A673 (cell line): ENCODE results near the gene CTSD. TPM values are rescaled to one million over a fixed set of nuclear protein-coding genes. Genes with fewer than 3 reads are reported as not detected.

Source experiments
- BruUV-seq: library from RNA; stranded (reverse); fragments of 400-500 nt; replicated peaks from 2 replicates; lab custom pipeline; 2021; lab: Mats Ljungman, UMichigan
- CTCF ChIA-PET: fragments of 300-600 bp; sonication (Branson Sonifier 250); formaldehyde crosslinking; loops from one replicate; lab custom pipeline; 2022; ENCODE audit warnings: antibody characterized with exemption; lab: Charles Lee
- POLR2A ChIA-PET: fragments of 300-600 bp; sonication (Branson Sonifier 250); formaldehyde crosslinking; loops from one replicate; lab custom pipeline; 2022; ENCODE audit warnings: antibody characterized with exemption; ENCODE audit not compliant: low non-redundant PET; lab: Charles Lee
- DNase-seq: peaks from one replicate; pipeline ENCODE4 v3.0.0-alpha.2; 2015; ENCODE audit warnings: low spot score
- H3K27ac ChIP-seq: fragments of 200-600 bp; sonication (generic); 2 replicates; pipeline ENCODE4 v1.5.1; 2016; ENCODE audit warnings: mixed run types, low read depth, mild to moderate bottlenecking, mixed read lengths, antibody characterized with exemption, low read length; ENCODE audit not compliant: poor library complexity, severe bottlenecking
- H3K27me3 ChIP-seq: fragments of 200-600 bp; sonication (generic); replicated peaks from 2 replicates; pipeline ENCODE4 v1.6.1; 2017; ENCODE audit warnings: mixed run types, low read depth, mild to moderate bottlenecking, mixed read lengths, antibody characterized with exemption, low read length; ENCODE audit not compliant: insufficient read depth, poor library complexity
- H3K36me3 ChIP-seq: fragments of 200-600 bp; sonication (generic); 2 replicates; pipeline ENCODE4 v1.6.1; 2016; ENCODE audit warnings: mixed run types, mild to moderate bottlenecking, mixed read lengths, antibody characterized with exemption, low read length; ENCODE audit not compliant: insufficient read depth, poor library complexity, severe bottlenecking
- H3K4me1 ChIP-seq: fragments of 200-600 bp; sonication (generic); 2 replicates; pipeline ENCODE4 v1.6.1; 2017; ENCODE audit warnings: mixed run types, mild to moderate bottlenecking, mixed read lengths, antibody characterized with exemption, low read length; ENCODE audit not compliant: insufficient read depth, poor library complexity, severe bottlenecking
- H3K4me3 ChIP-seq: fragments of 200-600 bp; sonication (generic); 2 replicates; pipeline ENCODE4 v1.5.1; 2016; ENCODE audit warnings: low read depth, mixed run types, mild to moderate bottlenecking, mixed read lengths, low read length; ENCODE audit not compliant: poor library complexity, severe bottlenecking
- H3K9me3 ChIP-seq: fragments of 200-600 bp; sonication (generic); 2 replicates; pipeline ENCODE4 v1.6.1; 2016; ENCODE audit warnings: mixed run types, low read depth, mild to moderate bottlenecking, mixed read lengths, antibody characterized with exemption, low read length; ENCODE audit not compliant: poor library complexity, severe bottlenecking
- CTCF ChIP-seq: fragments of 300-800, 200-600 bp; sonication (generic); conservative IDR thresholded peaks from 2 replicates; pipeline ENCODE4 v1.5.1; 2017; ENCODE audit warnings: low read depth, mild to moderate bottlenecking, antibody characterized with exemption, low read length, moderate library complexity, mixed read lengths
- EZH2 ChIP-seq: fragments of 200-600 bp; sonication (generic); IDR thresholded peaks from 2 replicates; pipeline ENCODE4 v1.6.1; 2017; ENCODE audit warnings: borderline replicate concordance, low read depth, mild to moderate bottlenecking, mixed read lengths, antibody characterized with exemption, low read length; ENCODE audit not compliant: poor library complexity, severe bottlenecking
- intact Hi-C: fragments of 100-400 bp; cut with micrococcal nuclease; formaldehyde crosslinking; loops from one replicate; pipeline ENCODE4 v1.10.0; 2022; ENCODE audit not compliant: unreplicated experiment
- total RNA-seq: library from RNA; stranded (reverse); gene quantifications from 2 replicates; pipeline ENCODE4 v1.2.3, GENCODE V29; 2021

The CTSD gene
- total RNA-seq, 1 experiment from 2014 or later: 159 TPM

GRCh38 chr11:1780700-1781592 lies 17.2 kb upstream of the CTSD start:
- no peaks in the 10 kb centered on the region for H3K27me3 ChIP-seq
- DNase-seq: no peak
- no peak overlapping the region for H3K4me3 ChIP-seq
- ChIA-PET CTCF (no interaction called here), POLR2A (no interaction called here)
- no peak overlapping the region for H3K27ac ChIP-seq
- BruUV-seq: no TSS peak
- no peaks in the 10 kb centered on the region for H3K4me1 ChIP-seq
- H3K9me3 ChIP-seq: no peaks in the 10 kb centered on the region
- H3K36me3 ChIP-seq: no peaks in the 10 kb centered on the region
- TF ChIP-seq EZH2: no peak
- intact Hi-C loops: no loop called here

DNA sequence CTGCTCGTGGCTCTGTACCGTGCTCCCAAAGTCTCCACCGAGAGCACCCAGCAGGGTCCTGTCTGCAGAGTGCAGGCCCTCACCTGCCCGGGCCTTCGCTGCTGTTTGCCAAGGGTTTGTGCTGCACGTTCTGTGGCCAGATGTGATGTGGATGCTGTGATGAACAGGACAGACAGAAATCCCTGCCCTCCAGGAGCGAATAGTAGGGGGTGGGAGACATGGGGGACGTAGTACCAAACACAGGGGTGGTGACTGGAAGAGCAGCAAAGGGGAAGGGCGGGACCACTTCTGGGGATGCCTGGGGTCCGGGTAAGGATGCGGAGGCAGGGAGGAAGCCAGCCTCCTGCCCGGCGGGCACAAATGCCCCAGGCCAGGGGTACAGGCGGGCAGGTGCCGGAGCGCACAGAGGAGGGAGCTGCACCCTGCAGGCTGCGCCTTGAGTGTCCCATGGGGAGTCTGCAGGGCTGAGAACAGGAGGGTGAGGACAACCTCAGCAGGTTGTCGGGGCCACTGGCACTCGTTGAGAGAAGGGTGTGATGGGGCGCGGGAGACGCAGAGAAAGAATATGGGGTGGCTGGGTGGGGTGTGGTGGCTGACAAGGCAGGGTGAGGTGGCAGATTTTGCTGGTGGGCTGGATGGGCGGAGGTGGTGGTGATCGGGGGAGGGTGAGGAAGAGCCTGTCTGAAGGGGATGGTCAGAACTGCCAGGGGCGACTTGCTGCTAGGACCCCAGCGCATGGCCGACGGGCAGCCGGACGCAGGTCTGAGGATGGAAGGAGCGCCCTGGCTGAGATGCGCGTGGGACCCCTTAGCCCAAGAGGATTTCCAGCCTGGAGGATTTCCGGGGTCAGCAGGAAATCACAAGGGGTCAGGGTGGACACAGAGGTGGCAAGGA lies 16.3 kb upstream of the CTSD start:
- no peak for TF ChIP-seq EZH2
- no peak for TF ChIP-seq CTCF
- H3K4me1 ChIP-seq: no peaks in the 10 kb centered on the region
- ChIA-PET CTCF (no interaction called here), POLR2A (no interaction called here)
- intact Hi-C loops: no loop called here
- H3K9me3 ChIP-seq: no peaks in the 10 kb centered on the region
- DNase-seq: no peak
- H3K27me3 ChIP-seq: no peaks in the 10 kb centered on the region
- H3K4me3 ChIP-seq: no peak overlapping the region
- H3K27ac ChIP-seq: no peak overlapping the region
- H3K36me3 ChIP-seq: no peaks in the 10 kb centered on the region
- no TSS peak for BruUV-seq

- no peak for DNase-seq
- Histone ChIP-seq H3K27me3 (no peaks in the 10 kb centered on the region), H3K27ac (no peak overlapping the region), H3K36me3 (no peaks in the 10 kb centered on the region), H3K4me1 (no peaks in the 10 kb centered on the region), H3K4me3 (no peak overlapping the region), H3K9me3 (no peaks in the 10 kb centered on the region)
- CTCF ChIA-PET: no interaction called here
- POLR2A ChIA-PET: no interaction called here
- TF ChIP-seq CTCF (no peak), EZH2 (no peak)
- BruUV-seq: no TSS peak
- intact Hi-C loops: no loop called here
Observed at GRCh38 chr11:1779034-1779805, 15.5 kb upstream of the CTSD start.
